Measurements from ENCODE around the gene HUNK.

Gene HUNK

GRCh38 chr21:31909153-31910073, 36.6 kb downstream of the HUNK start:
- DNase-seq (ENCODE audit: low spot score), result no peak
- no peak for TF ChIP-seq CTCF (IDR thresholded peaks at IDR 0.05; ENCODE audit: extremely low read depth, insufficient read depth, missing control alignments)
- in situ Hi-C loops (cut with MboI; ENCODE audit: low pct_unique_long_range_greater_than_20kb, low sequenced_read_pairs, unreplicated experiment), result no loop called here

- in situ Hi-C loops (cut with MboI; ENCODE audit: low pct_unique_long_range_greater_than_20kb, low sequenced_read_pairs, unreplicated experiment), result no loop called here
- DNase-seq (ENCODE audit: low spot score), result no peak
- no peak for TF ChIP-seq CTCF (IDR thresholded peaks at IDR 0.05; ENCODE audit: extremely low read depth, insufficient read depth, missing control alignments)
Measured at GRCh38 chr21:31910074-31910470, 37.3 kb downstream of the HUNK start.

- no peak for DNase-seq (ENCODE audit: low spot score)
- in situ Hi-C loops (cut with MboI; ENCODE audit: low pct_unique_long_range_greater_than_20kb, low sequenced_read_pairs, unreplicated experiment), result no loop called here
- TF ChIP-seq CTCF (IDR thresholded peaks at IDR 0.05; ENCODE audit: extremely low read depth, insufficient read depth, missing control alignments), result no peak
Measured at GRCh38 chr21:31911138-31911907, 38.5 kb downstream of the HUNK start.

GRCh38 chr21:31912501-31912900, 39.7 kb downstream of the HUNK start:
- no peak for DNase-seq (ENCODE audit: low spot score)
- TF ChIP-seq CTCF (IDR thresholded peaks at IDR 0.05; ENCODE audit: extremely low read depth, insufficient read depth, missing control alignments), result no peak
- in situ Hi-C loops (cut with MboI; ENCODE audit: low pct_unique_long_range_greater_than_20kb, low sequenced_read_pairs, unreplicated experiment), result no loop called here

- no peak for TF ChIP-seq CTCF (IDR thresholded peaks at IDR 0.05; ENCODE audit: extremely low read depth, insufficient read depth, missing control alignments)
- in situ Hi-C loops (cut with MboI; ENCODE audit: low pct_unique_long_range_greater_than_20kb, low sequenced_read_pairs, unreplicated experiment), result no loop called here
- DNase-seq (ENCODE audit: low spot score), result no peak
Measured at GRCh38 chr21:31913182-31913608, 40.4 kb downstream of the HUNK start.

- in situ Hi-C loops (cut with MboI; ENCODE audit: low pct_unique_long_range_greater_than_20kb, low sequenced_read_pairs, unreplicated experiment), result no loop called here
- no peak for DNase-seq (ENCODE audit: low spot score)
- no peak for TF ChIP-seq CTCF (IDR thresholded peaks at IDR 0.05; ENCODE audit: extremely low read depth, insufficient read depth, missing control alignments)
Measured at GRCh38 chr21:31914472-31914871, 41.7 kb downstream of the HUNK start.
